K562 (cell line): Measurements from ENCODE around the gene ZNF441. TPM values are rescaled to one million over a fixed set of nuclear protein-coding genes. Genes with fewer than 3 reads are reported as not detected.

Experiments
- ATF6 ChIP-seq: sonication (generic); formaldehyde crosslinking; IDR thresholded peaks from 2 replicates; pipeline ENCODE4 v1.4.0; 2020; ENCODE audit warnings: mild to moderate bottlenecking, missing genetic modification reagents
- CEBPG ChIP-seq, 3 experiments: fragments of 200-800 bp in 1 of 3; sonication (Bioruptor generic) in 1 of 3; sonication (generic) in 1 of 3; formaldehyde crosslinking in 1 of 3; IDR thresholded peaks in 2 of 3; conservative IDR thresholded peaks in 1 of 3; 2 replicates each; pipeline versions ENCODE4 v1.6.1 to v1.8.0; 2016 to 2022; ENCODE audit warnings: missing compliant biosample characterization in 2 of 3, missing genetic modification characterization in 2 of 3, mild to moderate bottlenecking in 1 of 3, missing genetic modification reagents in 1 of 3
- CTCF ChIP-seq, 3 experiments: IDR thresholded peaks in 2 of 3; conservative IDR thresholded peaks in 1 of 3; 2 replicates each; pipeline ENCODE4 v1.5.1; 2011 to 2012; ENCODE audit warnings: low read length in 3 of 3, mild to moderate bottlenecking in 3 of 3, control low read depth in 2 of 3, improper control_type of control experiment in 1 of 3, inconsistent platforms in 1 of 3, low read depth in 1 of 3, mixed read lengths in 1 of 3, moderate library complexity in 1 of 3; ENCODE audit not compliant: insufficient read depth in 2 of 3
- FOXP4 ChIP-seq: sonication (generic); formaldehyde crosslinking; IDR thresholded peaks from 2 replicates; pipeline ENCODE4 v1.8.0; 2022; ENCODE audit warnings: mild to moderate bottlenecking, missing genetic modification reagents, borderline replicate concordance
- GMEB1 ChIP-seq: fragments of 250-450 bp; sonication (Bioruptor Pico); IDR thresholded peaks from 2 replicates; pipeline ENCODE4 v1.4.0; 2020; ENCODE audit warnings: mild to moderate bottlenecking
- KDM2B ChIP-seq: fragments of 250-450 bp; sonication (Bioruptor Pico); IDR thresholded peaks from 2 replicates; pipeline ENCODE4 v1.8.0; 2021; ENCODE audit warnings: mild to moderate bottlenecking, moderate library complexity
- MCM7 ChIP-seq, 2 experiments: fragments of 450-650 bp; IDR thresholded peaks; 2 replicates each; pipeline ENCODE4 v1.6.1; 2016 to 2018
- NR2C1 ChIP-seq, 2 experiments: fragments of 450-650 bp; IDR thresholded peaks; 2 replicates each; pipeline ENCODE4 v1.6.1; 2017; ENCODE audit warnings: mild to moderate bottlenecking in 2 of 2, antibody characterized with exemption in 1 of 2, inconsistent platforms in 1 of 2, missing compliant biosample characterization in 1 of 2, missing genetic modification characterization in 1 of 2
- POU5F1 ChIP-seq: fragments of 150-350 bp; IDR thresholded peaks from 2 replicates; pipeline ENCODE4 v1.6.1; 2014; ENCODE audit warnings: borderline replicate concordance, low read length, low read depth, mild to moderate bottlenecking; ENCODE audit not compliant: partially characterized antibody
- PTTG1 ChIP-seq: fragments of 450-650 bp; IDR thresholded peaks from 2 replicates; pipeline ENCODE4 v1.6.1; 2016; ENCODE audit warnings: low read depth, mild to moderate bottlenecking, missing genetic modification characterization, missing compliant biosample characterization
- RBM25 ChIP-seq: fragments of 200-400 bp; formaldehyde crosslinking; IDR thresholded peaks from 2 replicates; pipeline ENCODE4 v1.6.1; 2018; ENCODE audit warnings: low read length, low read depth, moderate library complexity; ENCODE audit not compliant: severe bottlenecking
- SMC3 ChIP-seq: conservative IDR thresholded peaks from 2 replicates; pipeline ENCODE4 v1.6.1; 2011; ENCODE audit warnings: low read depth, low read length, improper control_type of control experiment; ENCODE audit not compliant: insufficient read depth
- SUPT5H ChIP-seq: fragments of 450-650 bp; IDR thresholded peaks from 2 replicates; pipeline ENCODE4 v1.6.1; 2016
- TCFL5 ChIP-seq: fragments of 250-450 bp; sonication (Bioruptor Pico); conservative IDR thresholded peaks from 2 replicates; pipeline ENCODE4 v1.6.1; 2021; ENCODE audit warnings: mild to moderate bottlenecking, moderate library complexity, matching md5 sums
- TFAP4 ChIP-seq: sonication (generic); formaldehyde crosslinking; IDR thresholded peaks from 2 replicates; pipeline ENCODE4 v1.8.0; 2022; ENCODE audit warnings: missing genetic modification reagents, mild to moderate bottlenecking, moderate library complexity, borderline replicate concordance
- WHSC1 ChIP-seq: IDR thresholded peaks from one replicate; pipeline ENCODE4 v1.6.1; 2012; ENCODE audit warnings: low read length, control low read depth, inconsistent platforms
- ZNF583 ChIP-seq: fragments of 250-450 bp; sonication (Bioruptor Pico); IDR thresholded peaks from 2 replicates; pipeline ENCODE4 v1.4.0; 2020
- polyA plus RNA-seq, 8 experiments: library from polyadenylated mRNA; depleted of rRNA in 4 of 8; stranded (reverse) in 5 of 8; unstranded in 3 of 8; fragments of >200 nt; fragmentation: Nextera tagmentation in 2 of 8; fragmentation: Illumina TruSeq in 1 of 8; extraction: Ambion mirVana in 2 of 8; extraction: Trizol in 1 of 8; gene quantifications; 2 replicates each; pipeline versions ENCODE4 v1.2.1 to v1.2.3, GENCODE V29; 2011 to 2014; ENCODE audit warnings: inconsistent platforms in 1 of 8, missing spikeins in 1 of 8
- total RNA-seq, 7 experiments: library from RNA; depleted of rRNA in 6 of 7; stranded (reverse); fragments of >200 nt in 6 of 7; fragmentation: Illumina TruSeq in 2 of 7; extraction: Trizol in 2 of 7; gene quantifications; 2 replicates each; pipeline versions ENCODE4 v1.2.1 to v1.2.3, GENCODE V29; 2011 to 2021; ENCODE audit warnings: low replicate concordance in 1 of 7

ZNF441 gene
- total and polyA plus RNA-seq, 9 of the 15 experiments (the other 6 are each of a cell fraction or from before 2014, with no cell fraction given) = 1.9 to 14.0 (median 7.8) TPM

- no peak for TF ChIP-seq ATF6 (CRISPR knock-in tag)
- TF ChIP-seq PTTG1 = no peak
- TF ChIP-seq ZNF583 = no peak
- 0 out of 2 replicates have a peak, but pooled peaks have one; percentile 4 for TF ChIP-seq SMC3
- TF ChIP-seq RBM25 = no peak
- no peak for TF ChIP-seq POU5F1
- no peak for TF ChIP-seq WHSC1
- TF ChIP-seq FOXP4 (CRISPR knock-in tag) = no peak
- TF ChIP-seq TCFL5 = no peak
- no peak for TF ChIP-seq NR2C1 (IDR thresholded peaks at IDR 0.05)
- no peak for TF ChIP-seq NR2C1 (tag; IDR thresholded peaks at IDR 0.05)
- TF ChIP-seq CTCF (IDR thresholded peaks at IDR 0.05 in 2 of 3, conservative IDR thresholded peaks at IDR 0.05 in 1 of 3; ENCODE audit: insufficient read depth in 2 of 3, low read depth in 1 of 3, low read length in 3 of 3) = peak in 1 of 3 experiments; percentile 3; a peak in 1 of 6 replicates
- TF ChIP-seq TFAP4 (CRISPR knock-in tag) = no peak
- 0 out of 2 replicates have a peak, but pooled peaks have one; percentile 9 for TF ChIP-seq KDM2B (CRISPR knock-in tag)
- TF ChIP-seq CEBPG (CRISPR knock-in tag; IDR thresholded peaks at IDR 0.05) = no peak
- no peak for TF ChIP-seq CEBPG (tag; conservative IDR thresholded peaks at IDR 0.05 in 1 of 2, IDR thresholded peaks at IDR 0.05 in 1 of 2)
- TF ChIP-seq SUPT5H = no peak
- no peak for TF ChIP-seq MCM7 (IDR thresholded peaks at IDR 0.05)
- TF ChIP-seq GMEB1 (CRISPR knock-in tag) = no peak
These were observed 28.6 kb upstream of the ZNF441 start (continued) for GRCh38 chr19:11737964-11738745.
